Ishikawa (cell line): ENCODE measurements around the gene FTO.

Experiments
- CEBPB ChIP-seq: IDR thresholded peaks from 2 replicates; pipeline ENCODE4 v1.6.1; 2012
- CREB1 ChIP-seq: IDR thresholded peaks from 2 replicates; pipeline ENCODE4 v1.6.1; 2012; ENCODE audit warnings: low read depth
- EGR1 ChIP-seq: IDR thresholded peaks from 2 replicates; pipeline ENCODE4 v1.6.1; 2012
- EP300 ChIP-seq: IDR thresholded peaks from 2 replicates; pipeline ENCODE4 v1.6.1; 2012; ENCODE audit warnings: borderline replicate concordance
- FOXM1 ChIP-seq: IDR thresholded peaks from 2 replicates; pipeline ENCODE4 v1.6.1; 2012; ENCODE audit warnings: low read depth, borderline replicate concordance
- NFIC ChIP-seq: IDR thresholded peaks from 2 replicates; pipeline ENCODE4 v1.6.1; 2012
- RAD21 ChIP-seq: IDR thresholded peaks from 2 replicates; pipeline ENCODE4 v1.6.1; 2012; ENCODE audit warnings: low read depth
- REST ChIP-seq: IDR thresholded peaks from 2 replicates; pipeline ENCODE4 v1.6.1; 2012; ENCODE audit warnings: low read depth, mild to moderate bottlenecking
- TAF1 ChIP-seq: IDR thresholded peaks from 2 replicates; pipeline ENCODE4 v1.6.1; 2012; ENCODE audit warnings: low read depth, mild to moderate bottlenecking
- TCF12 ChIP-seq: IDR thresholded peaks from 2 replicates; pipeline ENCODE4 v1.6.1; 2012; ENCODE audit warnings: low read depth
- TEAD4 ChIP-seq: IDR thresholded peaks from 2 replicates; pipeline ENCODE4 v1.6.1; 2012
- USF1 ChIP-seq: IDR thresholded peaks from 2 replicates; pipeline ENCODE4 v1.6.1; 2012
- YY1 ChIP-seq: IDR thresholded peaks from 2 replicates; pipeline ENCODE4 v1.6.1; 2012; ENCODE audit warnings: low read depth
- ZBTB7A ChIP-seq: IDR thresholded peaks from 2 replicates; pipeline ENCODE4 v1.6.1; 2012; ENCODE audit warnings: low read depth
- TF ChIP-seq, protein P1 (sequence below): IDR thresholded peaks from 2 replicates; pipeline ENCODE4 v1.6.1; 2012

Gene FTO

GRCh38 chr16:53792161-53792951 lies 88.4 kb downstream of the FTO start:
- TF ChIP-seq, protein P1, sequence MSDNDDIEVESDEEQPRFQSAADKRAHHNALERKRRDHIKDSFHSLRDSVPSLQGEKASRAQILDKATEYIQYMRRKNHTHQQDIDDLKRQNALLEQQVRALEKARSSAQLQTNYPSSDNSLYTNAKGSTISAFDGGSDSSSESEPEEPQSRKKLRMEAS: peak; percentile 51; the same call in 1 of the 2 replicates
- 0 out of 2 replicates have a peak, but pooled peaks have one; percentile 18 for TF ChIP-seq USF1
- TF ChIP-seq REST: no peak
- no peak for TF ChIP-seq ZBTB7A

DNA sequence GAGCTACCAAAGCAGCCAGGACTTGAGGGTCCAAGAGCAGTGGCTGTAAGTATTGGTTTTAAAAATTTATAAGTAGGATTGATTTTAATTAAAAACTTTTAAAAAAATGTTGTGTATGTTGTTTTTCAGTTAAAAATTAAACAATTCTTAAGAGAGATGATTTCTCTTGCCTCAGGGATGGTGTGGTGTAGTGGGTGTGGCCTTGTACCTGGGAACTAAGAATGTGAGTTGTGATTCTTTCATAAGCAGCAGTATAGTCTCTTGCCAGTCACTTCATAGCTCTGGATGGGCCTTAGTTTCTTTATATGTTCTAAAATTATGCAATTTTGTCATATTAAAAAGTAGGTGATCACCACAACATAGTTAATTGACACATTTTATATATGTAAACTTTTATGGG lies 99.5 kb downstream of the FTO start:
- TF ChIP-seq, protein P1: no peak
- no peak for TF ChIP-seq TCF12
- no peak for TF ChIP-seq ZBTB7A
- TF ChIP-seq YY1: no peak
- TF ChIP-seq NFIC: no peak
- TF ChIP-seq FOXM1: no peak
- TF ChIP-seq TAF1: no peak
- TF ChIP-seq CREB1: no peak
- TF ChIP-seq EP300: no peak
- TF ChIP-seq USF1: no peak
- no peak for TF ChIP-seq RAD21
- no peak for TF ChIP-seq EGR1
- TF ChIP-seq TEAD4: no peak

DNA sequence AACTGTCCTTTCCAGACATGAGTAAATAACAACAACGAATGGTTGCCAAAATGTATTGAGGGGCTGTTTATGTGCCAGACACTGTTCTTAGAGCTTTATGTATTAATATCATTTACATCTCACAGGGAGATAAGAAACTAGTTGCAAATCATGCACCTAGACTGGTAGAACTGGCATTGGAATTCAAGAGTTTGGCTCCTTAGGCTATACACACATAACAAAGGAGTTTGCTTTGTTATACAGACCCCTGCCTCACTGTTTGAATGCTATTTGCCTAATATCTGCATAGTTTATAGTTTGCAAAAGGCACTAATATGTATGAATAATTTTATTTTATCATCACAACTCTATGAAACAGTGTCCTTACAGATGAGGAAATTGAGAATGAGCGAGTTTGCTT lies 100.0 kb downstream of the FTO start:
- TF ChIP-seq CEBPB (no peak), YY1 (no peak), TCF12 (no peak), REST (no peak), TAF1 (no peak), EGR1 (no peak), CREB1 (no peak), FOXM1 (no peak), TEAD4 (no peak), NFIC (no peak), USF1 (no peak), RAD21 (no peak), EP300 (no peak), ZBTB7A (no peak)
- TF ChIP-seq, protein P1: no peak

- TF ChIP-seq CREB1 (no peak), TAF1 (no peak), FOXM1 (no peak), RAD21 (no peak), EP300 (no peak), NFIC (no peak), REST (no peak), YY1 (no peak), CEBPB (no peak), TCF12 (no peak), TEAD4 (no peak), ZBTB7A (no peak), USF1 (no peak), EGR1 (no peak)
- TF ChIP-seq, protein P1: no peak
Measured at GRCh38 chr16:53804467-53804866, 100.5 kb downstream of the FTO start.
